Measurements from ENCODE around the gene SEPTIN7. TPM values are rescaled to one million over a fixed set of nuclear protein-coding genes. Genes with fewer than 3 reads are reported as not detected.
A peak's percentile ranks its signal among the peaks of the same experiment; 100 is the strongest.

SEPTIN7 gene
- total and polyA plus RNA-seq, 12 donors = 139 to 234 (median 200) TPM

DNA sequence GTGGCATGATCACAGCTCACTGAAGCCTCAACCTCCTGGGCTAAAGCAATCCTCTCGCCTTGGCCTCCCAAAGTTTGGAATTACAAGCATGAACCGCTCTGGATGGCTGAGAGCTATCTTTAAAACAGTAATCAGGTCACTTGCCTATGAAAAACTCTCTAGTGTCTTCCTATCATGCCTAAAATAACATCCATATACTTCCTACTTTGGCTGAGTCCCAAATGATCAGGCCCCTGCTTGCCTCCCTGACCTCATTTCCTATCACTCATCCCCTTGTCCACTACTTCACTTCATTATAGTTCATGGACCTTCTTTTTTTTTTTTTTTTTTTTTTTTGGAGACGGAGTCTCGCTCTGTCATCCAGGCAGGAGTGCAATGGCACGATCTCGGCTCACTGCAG is 28.0 kb downstream of the SEPTIN7 start:
- ATAC-seq = peak in 6 of 8 donors; percentile 49 to 81 (median 72)
- peaks cover 3 to 95% (median 77%) of the 10 kb centered on the region in 9 donors for H3K4me1 ChIP-seq
- 47 to 50% methylated on average over 5 to 6 of the region's 6 CpGs for WGBS, 2 donors

DNA sequence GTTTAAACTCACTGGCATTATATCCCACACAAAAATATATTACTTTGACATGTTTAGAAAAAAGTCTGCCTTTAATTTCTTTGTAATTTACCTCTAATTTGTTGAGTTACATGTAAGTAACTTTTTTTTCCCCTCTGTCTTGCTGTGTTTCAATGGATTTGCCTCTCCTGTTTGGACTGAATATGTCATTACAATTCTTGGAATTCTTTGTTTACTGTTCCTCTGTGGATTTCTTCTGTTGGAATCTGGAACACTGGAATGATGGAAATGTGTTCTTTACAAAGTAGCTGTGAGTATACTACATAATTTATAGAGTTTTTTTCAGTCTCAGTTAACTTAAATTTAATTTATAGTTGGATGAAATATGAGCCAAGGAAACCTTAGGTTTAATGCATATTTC is 30.4 kb downstream of the SEPTIN7 start:
- Histone ChIP-seq H3K9me3 (no peaks in the 10 kb centered on the region), H3K4me3 (no peak overlapping the region), H3K27me3 (no peaks in the 10 kb centered on the region), H3K36me3 (peaks cover 0 to 45% (median 9%) of the 10 kb centered on the region in 9 donors), H3K4me1 (peaks cover 0 to 81% (median 58%) of the 10 kb centered on the region in 9 donors), H3K27ac (peak overlapping the region in 2 of 10 donors; percentile 17 to 19)
- intact Hi-C loops (cut with DNase I) = no loop called here
- TF ChIP-seq, protein P1, sequence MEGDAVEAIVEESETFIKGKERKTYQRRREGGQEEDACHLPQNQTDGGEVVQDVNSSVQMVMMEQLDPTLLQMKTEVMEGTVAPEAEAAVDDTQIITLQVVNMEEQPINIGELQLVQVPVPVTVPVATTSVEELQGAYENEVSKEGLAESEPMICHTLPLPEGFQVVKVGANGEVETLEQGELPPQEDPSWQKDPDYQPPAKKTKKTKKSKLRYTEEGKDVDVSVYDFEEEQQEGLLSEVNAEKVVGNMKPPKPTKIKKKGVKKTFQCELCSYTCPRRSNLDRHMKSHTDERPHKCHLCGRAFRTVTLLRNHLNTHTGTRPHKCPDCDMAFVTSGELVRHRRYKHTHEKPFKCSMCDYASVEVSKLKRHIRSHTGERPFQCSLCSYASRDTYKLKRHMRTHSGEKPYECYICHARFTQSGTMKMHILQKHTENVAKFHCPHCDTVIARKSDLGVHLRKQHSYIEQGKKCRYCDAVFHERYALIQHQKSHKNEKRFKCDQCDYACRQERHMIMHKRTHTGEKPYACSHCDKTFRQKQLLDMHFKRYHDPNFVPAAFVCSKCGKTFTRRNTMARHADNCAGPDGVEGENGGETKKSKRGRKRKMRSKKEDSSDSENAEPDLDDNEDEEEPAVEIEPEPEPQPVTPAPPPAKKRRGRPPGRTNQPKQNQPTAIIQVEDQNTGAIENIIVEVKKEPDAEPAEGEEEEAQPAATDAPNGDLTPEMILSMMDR (IDR thresholded peaks at IDR 0.05) = no peak
- DNase-seq = no peak
- ATAC-seq = peak in 1 of 8 donors; percentile 57

More for the DNA sequence above, 28.0 kb downstream of the SEPTIN7 start:
- Histone ChIP-seq H3K27me3 (no peaks in the 10 kb centered on the region), H3K27ac (peak overlapping the region in 3 of 10 donors; percentile 2 to 41 (median 5)), H3K36me3 (peaks cover 0 to 21% (median 7%) of the 10 kb centered on the region in 9 donors), H3K4me3 (no peak overlapping the region), H3K9me3 (no peaks in the 10 kb centered on the region)
- intact Hi-C loops (cut with DNase I) = no loop called here
- no peak for DNase-seq
- TF ChIP-seq, protein P1 (IDR thresholded peaks at IDR 0.05) = no peak

DNA sequence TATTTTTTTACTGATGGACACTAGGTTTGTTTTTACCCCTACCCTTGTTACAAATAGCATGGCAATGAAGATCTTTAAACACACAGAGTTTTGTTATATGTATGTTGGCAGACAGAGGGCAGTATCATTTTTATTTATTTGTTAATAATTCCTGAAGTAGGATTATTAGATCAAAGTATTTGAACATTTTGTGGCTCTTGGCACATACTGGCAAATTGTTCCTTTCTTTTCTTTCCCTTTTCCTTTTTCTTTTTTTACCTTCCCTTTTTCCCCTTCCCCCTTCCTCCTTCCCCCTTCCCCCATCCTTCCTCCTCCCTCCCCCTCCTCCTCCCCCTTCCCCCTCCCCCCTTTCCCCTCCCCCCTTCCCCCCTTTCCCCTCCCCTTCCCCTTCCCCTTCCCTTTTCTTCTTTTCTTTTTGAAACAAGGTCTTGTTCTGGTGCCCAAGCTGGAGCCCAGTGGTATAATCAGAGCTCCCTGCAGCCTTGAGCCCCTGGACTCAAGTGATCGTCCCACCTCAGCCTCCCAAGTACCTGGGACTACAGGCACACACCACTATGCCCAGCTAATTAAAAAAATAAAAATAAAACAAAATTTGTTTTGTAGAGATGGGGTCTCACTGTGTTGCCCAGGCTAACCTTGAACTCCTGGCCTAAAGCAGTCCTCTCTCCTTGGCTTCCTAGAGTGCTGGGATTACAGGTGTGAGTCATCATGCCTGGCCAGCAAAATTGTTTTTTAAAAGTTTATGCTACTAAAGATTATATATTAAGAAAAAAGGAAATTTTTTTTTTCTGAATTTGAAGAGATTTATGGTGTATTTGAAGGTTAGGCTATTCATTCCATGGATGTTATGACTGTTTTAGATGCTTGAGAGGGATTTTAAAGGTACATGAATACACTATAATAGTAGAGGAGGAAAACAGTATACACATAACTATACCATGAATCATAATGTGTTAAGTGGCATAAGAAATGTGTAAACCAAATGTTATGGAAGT is 39.3 kb downstream of the SEPTIN7 start:
- H3K4me3 ChIP-seq = no peak overlapping the region
- peaks cover 0 to 60% (median 4%) of the 10 kb centered on the region in 9 donors for H3K36me3 ChIP-seq
- no peak for DNase-seq
- peaks cover 0 to 28% (median 3%) of the 10 kb centered on the region in 9 donors for H3K4me1 ChIP-seq
- intact Hi-C loops (cut with DNase I) = loop anchor here in 1 of 10 donors (5.0 kb wide), 1 partner anchor 33 kb away; no protein-coding TSS in a partner anchor
- no peaks in the 10 kb centered on the region for H3K27me3 ChIP-seq
- TF ChIP-seq, protein P1 (IDR thresholded peaks at IDR 0.05) = no peak
- H3K27ac ChIP-seq = no peak overlapping the region
- no peak for ATAC-seq
- 86 to 93% methylated on average over 1 of the region's 1 CpG for WGBS, 2 donors
- no peaks in the 10 kb centered on the region for H3K9me3 ChIP-seq

DNA sequence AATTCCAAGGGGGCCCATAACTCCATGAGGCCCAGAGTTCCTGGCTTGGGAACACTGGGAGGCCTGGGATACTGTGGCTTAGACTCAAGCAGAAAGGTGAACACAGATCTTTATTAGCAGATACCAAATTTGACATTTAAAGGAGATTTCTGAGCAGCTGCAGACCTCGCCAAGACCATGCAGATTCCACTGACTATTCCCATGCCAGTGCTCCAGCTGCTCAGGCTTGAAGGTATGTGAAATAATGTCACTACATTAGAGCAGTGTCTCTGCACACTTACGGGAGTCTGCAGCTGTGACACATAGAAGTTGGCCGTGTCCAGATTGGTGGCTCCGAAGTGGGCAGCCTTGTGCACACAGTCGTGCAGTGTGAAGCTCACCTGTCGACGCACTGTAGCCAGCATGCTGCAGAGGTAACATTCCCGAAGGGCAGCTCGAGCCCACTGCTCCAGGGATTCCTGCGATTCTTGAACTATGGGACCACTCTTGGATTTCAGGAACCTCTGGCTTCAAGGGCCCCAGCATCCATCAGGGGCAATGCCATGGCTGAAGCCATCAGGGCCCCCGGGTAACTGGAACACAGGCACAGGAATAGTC is 46.1 kb downstream of the SEPTIN7 start:
- H3K27ac ChIP-seq = no peak overlapping the region
- H3K36me3 ChIP-seq = peaks cover 0 to 50% (median 9%) of the 10 kb centered on the region in 9 donors
- intact Hi-C loops (cut with DNase I) = no loop called here
- ATAC-seq = peak in 4 of 8 donors; percentile 12 to 29 (median 18)
- no peaks in the 10 kb centered on the region for H3K27me3 ChIP-seq
- H3K4me3 ChIP-seq = no peak overlapping the region
- WGBS, 2 donors = 72 to 83% methylated on average over 11 of the region's 11 CpGs
- H3K9me3 ChIP-seq = no peaks in the 10 kb centered on the region
- H3K4me1 ChIP-seq = peaks cover 0 to 60% (median 12%) of the 10 kb centered on the region in 9 donors
- DNase-seq = no peak
- TF ChIP-seq, protein P1 (IDR thresholded peaks at IDR 0.05) = no peak
